Liver (tissue), 3 donors: ENCODE results near the gene URM1.

Experiments
- ATF3 ChIP-seq: IDR thresholded peaks from 2 replicates; pipeline ENCODE4 v1.6.1; 2016; ENCODE audit warnings: antibody characterized with exemption
- CTCF ChIP-seq: fragments of 150-350 bp; IDR thresholded peaks from 2 replicates; pipeline ENCODE4 v1.5.1; 2017; ENCODE audit warnings: improper control_type of control experiment, low read depth, low read length; ENCODE audit not compliant: missing input control
- JUND ChIP-seq, 2 donors: IDR thresholded peaks; 2 replicates each; pipeline ENCODE4 v1.6.1; 2016; ENCODE audit warnings: antibody characterized with exemption in 2 of 2
- MAX ChIP-seq: IDR thresholded peaks from 2 replicates; pipeline ENCODE4 v1.6.1; 2016; ENCODE audit warnings: antibody characterized with exemption
- RAD21 ChIP-seq, 2 donors: IDR thresholded peaks; 2 replicates each; pipeline ENCODE4 v1.6.1; 2016; ENCODE audit warnings: antibody characterized with exemption in 2 of 2, mild to moderate bottlenecking in 2 of 2
- TAF1 ChIP-seq: conservative IDR thresholded peaks from 2 replicates; pipeline ENCODE4 v1.6.1; 2016; ENCODE audit warnings: antibody characterized with exemption, mild to moderate bottlenecking
- donor health status: healthy.
- donor health status: healthy.

- no peak for TF ChIP-seq RAD21 (IDR thresholded peaks at IDR 0.05)
- TF ChIP-seq TAF1: no peak
- TF ChIP-seq JUND (IDR thresholded peaks at IDR 0.05): no peak
- TF ChIP-seq MAX: no peak
- TF ChIP-seq CTCF: no peak
- no peak for TF ChIP-seq ATF3
Measured at GRCh38 chr9:128384801-128385495, 13.8 kb downstream of the URM1 start.
